Endodermal cell (in vitro differentiated cells): ENCODE data around the gene IQCH. TPM values are rescaled to one million over a fixed set of nuclear protein-coding genes. Genes with fewer than 3 reads are reported as not detected.

Source experiments
- DNase-seq: peaks from one replicate; pipeline ENCODE4 v3.0.0-alpha.2; 2017
- H3K27ac ChIP-seq: 2 replicates; pipeline ENCODE4 v1.5.1; 2013; ENCODE audit warnings: mild to moderate bottlenecking, low read depth, low read length, moderate library complexity
- H3K27me3 ChIP-seq: 2 replicates; pipeline ENCODE4 v1.6.1; 2013; ENCODE audit warnings: mild to moderate bottlenecking, low read length, moderate library complexity; ENCODE audit not compliant: insufficient read depth, control insufficient read depth, poor library complexity, severe bottlenecking
- H3K36me3 ChIP-seq: 2 replicates; pipeline ENCODE4 v1.7.0; 2013; ENCODE audit warnings: mild to moderate bottlenecking, low read length, moderate library complexity; ENCODE audit not compliant: control insufficient read depth, insufficient read depth
- H3K4me1 ChIP-seq: one replicate; pipeline ENCODE4 v1.7.0; 2013; ENCODE audit warnings: low read length; ENCODE audit not compliant: control insufficient read depth, insufficient read depth
- H3K4me3 ChIP-seq: 2 replicates; pipeline ENCODE4 v1.5.1; 2013; ENCODE audit warnings: mild to moderate bottlenecking, low read length, moderate library complexity
- H3K9ac ChIP-seq: 2 replicates; pipeline ENCODE4 v1.6.1; 2013; ENCODE audit warnings: mild to moderate bottlenecking, low read length, moderate library complexity; ENCODE audit not compliant: poor library complexity, severe bottlenecking; ENCODE audit errors: extremely low read depth
- H3K9me3 ChIP-seq: 2 replicates; pipeline ENCODE4 v1.6.1; 2013; ENCODE audit warnings: mild to moderate bottlenecking, low read length, moderate library complexity; ENCODE audit not compliant: control insufficient read depth
- H3K27ac Mint-ChIP-seq: 2 replicates; pipeline ENCODE4 v1.8.0; 2020; ENCODE audit warnings: mixed read lengths
- H3K27me3 Mint-ChIP-seq: 2 replicates; pipeline ENCODE4 v1.8.0; 2021; ENCODE audit warnings: mild to moderate bottlenecking, mixed read lengths; ENCODE audit not compliant: insufficient read depth
- H3K36me3 Mint-ChIP-seq: 2 replicates; pipeline ENCODE4 v1.8.0; 2020; ENCODE audit warnings: low read depth, mixed read lengths
- H3K4me1 Mint-ChIP-seq: 2 replicates; pipeline ENCODE4 v1.8.0; 2020; ENCODE audit warnings: mixed read lengths
- H3K4me3 Mint-ChIP-seq: 2 replicates; pipeline ENCODE4 v1.8.0; 2020; ENCODE audit warnings: mild to moderate bottlenecking, moderate library complexity, mixed read lengths
- H3K9me3 Mint-ChIP-seq: 2 replicates; pipeline ENCODE4 v1.8.0; 2020; ENCODE audit warnings: mild to moderate bottlenecking, mixed read lengths
- WGBS, 2 experiments: methylation state at CpG; one replicate each; pipeline versions ENCODE4 v1.1.5 to v1.1.7; 2013; ENCODE audit warnings: missing lambda C conversion rate in 2 of 2, mixed read lengths in 1 of 2; ENCODE audit not compliant: insufficient coverage in 1 of 2, insufficient read length in 1 of 2; 5-methylcytosine and 5-hydroxymethylcytosine counted together
- total RNA-seq, 2 donors: library from RNA; stranded (reverse); fragmentation: NEBNext Ultra II Directional in 1 of 2; extraction: Animal tissue kit (Norgen Biotek cat#: 25700) in 1 of 2; gene quantifications; 2 replicates in 1 of 2; 3 replicates in 1 of 2; pipeline ENCODE4 v1.2.1, GENCODE V29; 2021
- TF ChIP-seq, protein P1 (sequence below): fragments of 200-600 bp; sonication (generic); conservative IDR thresholded peaks from 2 replicates; pipeline ENCODE4 v1.5.0; 2021; ENCODE audit warnings: antibody characterized with exemption, mild to moderate bottlenecking

Gene IQCH
- total RNA-seq, 2 donors from 2014 or later = 6.2 to 12.8 TPM

GRCh38 chr15:67322481-67322880 lies 67.9 kb downstream of the IQCH start:
- peaks cover 11% of the 10 kb centered on the region for H3K36me3 Mint-ChIP-seq
- H3K4me1 ChIP-seq = no peaks in the 10 kb centered on the region
- peaks cover 15% of the 10 kb centered on the region for H3K9me3 ChIP-seq
- H3K27me3 Mint-ChIP-seq = no peaks in the 10 kb centered on the region
- H3K4me1 Mint-ChIP-seq = no peaks in the 10 kb centered on the region
- WGBS, 2 experiments = 92% methylated on average over 2 to 4 of the region's 4 CpGs
- H3K27me3 ChIP-seq = no peaks in the 10 kb centered on the region
- peaks cover 18% of the 10 kb centered on the region for H3K9me3 Mint-ChIP-seq
- H3K36me3 ChIP-seq = no peaks in the 10 kb centered on the region
- H3K27ac Mint-ChIP-seq = no peak overlapping the region
- DNase-seq = no peak
- TF ChIP-seq, protein P1, sequence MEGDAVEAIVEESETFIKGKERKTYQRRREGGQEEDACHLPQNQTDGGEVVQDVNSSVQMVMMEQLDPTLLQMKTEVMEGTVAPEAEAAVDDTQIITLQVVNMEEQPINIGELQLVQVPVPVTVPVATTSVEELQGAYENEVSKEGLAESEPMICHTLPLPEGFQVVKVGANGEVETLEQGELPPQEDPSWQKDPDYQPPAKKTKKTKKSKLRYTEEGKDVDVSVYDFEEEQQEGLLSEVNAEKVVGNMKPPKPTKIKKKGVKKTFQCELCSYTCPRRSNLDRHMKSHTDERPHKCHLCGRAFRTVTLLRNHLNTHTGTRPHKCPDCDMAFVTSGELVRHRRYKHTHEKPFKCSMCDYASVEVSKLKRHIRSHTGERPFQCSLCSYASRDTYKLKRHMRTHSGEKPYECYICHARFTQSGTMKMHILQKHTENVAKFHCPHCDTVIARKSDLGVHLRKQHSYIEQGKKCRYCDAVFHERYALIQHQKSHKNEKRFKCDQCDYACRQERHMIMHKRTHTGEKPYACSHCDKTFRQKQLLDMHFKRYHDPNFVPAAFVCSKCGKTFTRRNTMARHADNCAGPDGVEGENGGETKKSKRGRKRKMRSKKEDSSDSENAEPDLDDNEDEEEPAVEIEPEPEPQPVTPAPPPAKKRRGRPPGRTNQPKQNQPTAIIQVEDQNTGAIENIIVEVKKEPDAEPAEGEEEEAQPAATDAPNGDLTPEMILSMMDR = no peak
- no peak overlapping the region for H3K27ac ChIP-seq
- H3K9ac ChIP-seq = no peak overlapping the region
- H3K4me3 Mint-ChIP-seq = no peak overlapping the region
- H3K4me3 ChIP-seq = no peak overlapping the region

- H3K36me3 Mint-ChIP-seq = peaks cover 11% of the 10 kb centered on the region
- H3K9me3 ChIP-seq = peaks cover 19% of the 10 kb centered on the region
- no peak overlapping the region for H3K27ac Mint-ChIP-seq
- H3K27ac ChIP-seq = no peak overlapping the region
- no peak overlapping the region for H3K9ac ChIP-seq
- TF ChIP-seq, protein P1 = no peak
- no peak overlapping the region for H3K4me3 Mint-ChIP-seq
- no peak overlapping the region for H3K4me3 ChIP-seq
- H3K4me1 ChIP-seq = no peaks in the 10 kb centered on the region
- H3K27me3 Mint-ChIP-seq = no peaks in the 10 kb centered on the region
- H3K27me3 ChIP-seq = no peaks in the 10 kb centered on the region
- H3K4me1 Mint-ChIP-seq = no peaks in the 10 kb centered on the region
- no peaks in the 10 kb centered on the region for H3K36me3 ChIP-seq
- 95% methylated on average over 1 of the region's 1 CpG; no CpG with 5 or more reads in 1 of the 2 experiments for WGBS, 2 experiments
- no peak for DNase-seq
- peaks cover 24% of the 10 kb centered on the region for H3K9me3 Mint-ChIP-seq
Measured at GRCh38 chr15:67327312-67327711, 72.7 kb downstream of the IQCH start.

DNA sequence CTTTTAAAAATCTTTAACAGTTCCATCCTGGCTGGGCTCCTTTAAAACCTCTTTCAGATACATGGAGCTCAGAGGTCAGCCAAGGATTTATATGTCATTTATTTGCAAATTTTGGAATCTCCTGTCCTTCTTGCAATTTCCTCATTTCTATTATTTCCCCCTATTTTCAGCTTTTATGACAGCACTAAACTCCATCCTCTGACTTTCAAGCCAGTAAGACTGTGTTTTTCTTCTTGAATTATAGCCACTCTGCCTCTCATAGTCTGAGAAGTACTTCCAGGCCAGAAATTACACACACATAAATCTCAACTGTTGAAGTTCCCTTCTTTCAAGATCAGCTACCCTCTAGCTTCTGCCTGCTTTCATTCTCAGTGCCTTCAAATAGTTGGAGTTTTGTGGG lies 73.2 kb downstream of the IQCH start:
- no peak overlapping the region for H3K4me3 Mint-ChIP-seq
- Histone ChIP-seq H3K4me3 (no peak overlapping the region), H3K4me1 (no peaks in the 10 kb centered on the region), H3K9me3 (peaks cover 14% of the 10 kb centered on the region), H3K36me3 (no peaks in the 10 kb centered on the region), H3K27me3 (no peaks in the 10 kb centered on the region), H3K27ac (no peak overlapping the region), H3K9ac (no peak overlapping the region)
- peaks cover 20% of the 10 kb centered on the region for H3K9me3 Mint-ChIP-seq
- TF ChIP-seq, protein P1 = no peak
- no peaks in the 10 kb centered on the region for H3K4me1 Mint-ChIP-seq
- H3K27ac Mint-ChIP-seq = no peak overlapping the region
- no peak for DNase-seq
- peaks cover 7% of the 10 kb centered on the region for H3K36me3 Mint-ChIP-seq
- H3K27me3 Mint-ChIP-seq = no peaks in the 10 kb centered on the region
